SU-DHL-6 (cell line): ENCODE measurements around the gene GPR161.

Experiments used
- CTCF ChIP-seq: fragments of 200-600 bp; sonication (generic); IDR thresholded peaks from one replicate; pipeline ENCODE4 v1.5.1; 2017; ENCODE audit warnings: antibody characterized with exemption, mild to moderate bottlenecking, low read length, moderate library complexity; ENCODE audit not compliant: insufficient read depth, poor library complexity, severe bottlenecking
- EZH2phosphoT487 ChIP-seq: fragments of 200-600 bp; sonication (generic), shearing (Covaris generic); conservative IDR thresholded peaks from 2 replicates; pipeline ENCODE4 v1.6.1; 2018; ENCODE audit warnings: mild to moderate bottlenecking, antibody characterized with exemption, low read length, moderate library complexity, mixed read lengths

- no peak for TF ChIP-seq CTCF
- TF ChIP-seq EZH2phosphoT487 = no peak
These were observed 12.2 kb upstream of the GPR161 start for GRCh38 chr1:168148916-168149315.
